Colon (tissue), 2 donors: ENCODE results near the gene RAD18.

ENCODE experiments used
- FAIRE-seq: peaks from 2 replicates; lab custom pipeline; 2012; peaks lifted over from hg19 to GRCh38; lab: Jason Lieb, UNC
- donor health status: control.
- donor health status: control.

The RAD18 gene

DNA sequence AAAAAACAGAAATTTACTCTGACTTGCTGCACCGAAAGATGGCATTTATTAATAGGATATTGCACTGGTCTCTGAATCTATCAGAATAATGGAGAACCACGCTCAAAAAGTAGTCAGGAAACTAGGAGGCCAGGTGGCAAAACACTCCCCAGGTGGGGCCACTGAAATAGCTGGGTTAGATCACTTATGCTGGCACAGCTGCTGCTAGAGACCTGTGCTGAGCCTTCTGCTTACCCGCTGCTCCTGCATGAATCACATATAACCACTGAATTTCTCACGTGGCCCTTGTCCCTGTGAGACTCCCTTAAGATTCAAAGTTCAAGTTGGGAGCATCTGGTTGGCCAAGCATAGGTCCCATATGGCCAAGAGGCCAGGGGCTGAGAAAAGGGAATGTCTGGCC lies 127.9 kb downstream of the RAD18 start:
- no peak for FAIRE-seq

DNA sequence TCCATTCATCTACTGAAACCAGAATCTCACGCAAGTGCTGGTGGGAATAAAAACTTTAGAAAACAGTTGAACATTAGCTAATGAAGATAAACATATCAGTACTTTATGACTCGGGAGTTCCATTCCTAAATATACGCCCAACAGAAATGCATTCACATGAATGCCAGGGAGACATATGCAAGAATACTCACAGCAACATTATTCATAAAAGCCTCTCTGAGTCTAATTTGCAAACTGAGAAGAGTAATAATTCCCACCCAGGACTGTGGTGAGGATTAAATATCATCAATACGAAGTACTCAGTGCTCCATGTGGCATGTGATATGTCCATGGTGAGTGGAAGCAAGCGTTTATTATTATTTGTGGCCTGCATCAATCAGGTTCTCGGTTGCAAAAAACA lies 128.3 kb downstream of the RAD18 start:
- FAIRE-seq = no peak

DNA sequence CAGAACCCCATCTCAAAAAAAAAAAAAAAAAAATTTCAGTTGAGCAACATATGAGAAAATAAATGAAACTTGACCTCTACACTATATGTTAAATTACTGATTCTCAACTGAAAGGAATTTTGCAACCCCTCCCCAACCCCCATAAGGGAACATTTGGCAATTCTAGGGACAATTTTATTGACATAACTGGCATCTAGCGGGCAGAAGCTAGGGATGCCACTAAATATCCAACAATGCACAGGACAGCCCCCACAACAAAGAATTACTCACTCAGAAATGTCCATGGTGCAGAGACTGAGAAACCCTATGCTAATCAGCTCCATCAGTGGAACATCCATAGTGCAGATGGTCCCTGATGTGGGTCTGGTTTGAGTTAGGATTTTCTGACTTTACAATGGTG lies 135.6 kb downstream of the RAD18 start:
- FAIRE-seq = no peak
